K562 (cell line): ENCODE data around the gene GAMT. TPM values are rescaled to one million over a fixed set of nuclear protein-coding genes. Genes with fewer than 3 reads are reported as not detected.
A peak's percentile ranks its signal among the peaks of the same experiment; 100 is the strongest.

Experiments
- ATAC-seq: fragments of 200-7000 bp; cut with Tn5 transposase; 3 replicates; pipeline ENCODE4 v1.9.1; 2020; ENCODE audit warnings: moderate library complexity
- BruUV-seq: library from RNA; stranded (reverse); fragments of 400-500 nt; replicated peaks from 2 replicates; lab custom pipeline; 2021; lab: Mats Ljungman, UMichigan
- CTCF ChIA-PET: fragments of 300-600 bp; formaldehyde crosslinking; extraction: SDS; loops from one replicate; lab custom pipeline; 2021; ENCODE audit warnings: low intra/inter-chr PET ratio; lab: Yijun Ruan, JAX
- POLR2A ChIA-PET: fragments of 300-600, 350-650 bp; sonication (Branson Sonifier 250); formaldehyde crosslinking; extraction: SDS; loops from one replicate; lab custom pipeline; 2021; ENCODE audit warnings: antibody characterized with exemption, inconsistent platforms; lab: Yijun Ruan, JAX
- DNase-seq, 4 experiments: peaks; one replicate each; pipeline versions ENCODE4 v3.0.0 to v3.0.0-alpha.2; 2011 to 2018; ENCODE audit warnings: low spot score in 3 of 4, mixed read lengths in 3 of 4; ENCODE audit errors: extremely low read depth in 1 of 4
- FAIRE-seq: peaks from 2 replicates; lab custom pipeline; 2011; peaks lifted over from hg19 to GRCh38; lab: Jason Lieb, UNC
- H2AFZ ChIP-seq: 2 replicates; pipeline ENCODE4 v1.6.0; 2011; ENCODE audit warnings: low read depth, low read length, control low read depth, inconsistent platforms
- H3K27ac ChIP-seq: fragments of 200-600 bp; 3 replicates; pipeline ENCODE4 v1.8.0; 2011; ENCODE audit warnings: low read depth, mild to moderate bottlenecking, control low read depth, inconsistent platforms, low read length, moderate library complexity, mixed read lengths; ENCODE audit errors: extremely low read depth
- H3K27me3 ChIP-seq, 2 experiments: fragments of 300-600 bp in 1 of 2; 2 replicates in 1 of 2; 3 replicates in 1 of 2; pipeline versions ENCODE4 v1.6.0 to v1.8.0; 2011; ENCODE audit warnings: inconsistent platforms in 2 of 2, low read length in 2 of 2, mild to moderate bottlenecking in 1 of 2, mixed read lengths in 1 of 2, moderate library complexity in 1 of 2; ENCODE audit not compliant: control insufficient read depth in 2 of 2, insufficient read depth in 2 of 2
- H3K36me3 ChIP-seq: fragments of 300-600 bp; 3 replicates; pipeline ENCODE4 v1.8.0; 2011; ENCODE audit warnings: mild to moderate bottlenecking, low read length, inconsistent platforms; ENCODE audit not compliant: control insufficient read depth, insufficient read depth
- H3K4me1 ChIP-seq, 2 experiments: fragments of 200-600 bp in 1 of 2; replicated peaks in 1 of 2; 2 replicates in 1 of 2; 3 replicates in 1 of 2; pipeline versions ENCODE4 v1.5.1 to v1.8.0; 2011; ENCODE audit warnings: inconsistent platforms in 2 of 2, low read length in 2 of 2, mild to moderate bottlenecking in 1 of 2, mixed read lengths in 1 of 2, moderate library complexity in 1 of 2; ENCODE audit not compliant: control insufficient read depth in 2 of 2, insufficient read depth in 2 of 2
- H3K4me2 ChIP-seq: 2 replicates; pipeline ENCODE4 v1.6.1; 2011; ENCODE audit warnings: low read length, control low read depth, inconsistent platforms, mixed read lengths; ENCODE audit not compliant: insufficient read depth
- H3K4me3 ChIP-seq: fragments of 200-600 bp; sonication (generic), shearing (Covaris generic); 2 replicates; pipeline ENCODE4 v1.5.1; 2016; ENCODE audit warnings: control low read depth, inconsistent platforms
- H3K79me2 ChIP-seq: fragments of 200-600 bp; 3 replicates; pipeline ENCODE4 v1.8.0; 2011; ENCODE audit warnings: low read length, inconsistent platforms; ENCODE audit not compliant: control insufficient read depth, insufficient read depth
- H3K9ac ChIP-seq, 2 experiments: 2 replicates each; pipeline versions ENCODE4 v1.6.0 to v1.6.1; 2011; ENCODE audit warnings: low read depth in 2 of 2, low read length in 2 of 2, control low read depth in 1 of 2, inconsistent platforms in 1 of 2, mild to moderate bottlenecking in 1 of 2, mixed read lengths in 1 of 2; ENCODE audit not compliant: insufficient read depth in 1 of 2
- H3K9me1 ChIP-seq: one replicate; pipeline ENCODE4 v1.6.0; 2011; ENCODE audit warnings: inconsistent platforms, mild to moderate bottlenecking, low read length, moderate library complexity; ENCODE audit not compliant: control insufficient read depth, insufficient read depth
- H3K9me3 ChIP-seq: replicated peaks from 2 replicates; pipeline ENCODE4 v1.5.1; 2011; ENCODE audit warnings: low read depth, low read length, inconsistent platforms; ENCODE audit not compliant: control insufficient read depth, insufficient read depth
- H4K20me1 ChIP-seq: replicated peaks from 2 replicates; pipeline ENCODE4 v1.6.1; 2011; ENCODE audit warnings: low read length, inconsistent platforms, mixed read lengths; ENCODE audit not compliant: control insufficient read depth, insufficient read depth
- CBX5 ChIP-seq: IDR thresholded peaks from 2 replicates; pipeline ENCODE4 v1.6.1; 2014; ENCODE audit warnings: low read depth, borderline replicate concordance
- FOXK1 ChIP-seq: sonication (generic); formaldehyde crosslinking; IDR thresholded peaks from 2 replicates; pipeline ENCODE4 v1.8.0; 2022; ENCODE audit warnings: missing genetic modification reagents, mild to moderate bottlenecking, borderline replicate concordance
- HIVEP1 ChIP-seq: fragments of 250-450 bp; sonication (Bioruptor Pico); IDR thresholded peaks from 2 replicates; pipeline ENCODE4 v1.4.0; 2020; ENCODE audit warnings: mild to moderate bottlenecking
- KAT8 ChIP-seq: fragments of 450-650 bp; IDR thresholded peaks from 2 replicates; pipeline ENCODE4 v1.6.1; 2016; ENCODE audit warnings: low read depth, mild to moderate bottlenecking
- L3MBTL2 ChIP-seq: fragments of 450-650 bp; IDR thresholded peaks from 2 replicates; pipeline ENCODE4 v1.6.1; 2016; ENCODE audit warnings: mild to moderate bottlenecking, moderate library complexity
- MLLT1 ChIP-seq, 2 experiments: fragments of 450-650 bp; IDR thresholded peaks; 2 replicates each; pipeline ENCODE4 v1.6.1; 2016
- WGBS: fragments of 100-300 bp; shearing (Covaris generic); methylation state at CpG from one replicate; pipeline ENCODE4 v1.1.6; 2016; ENCODE audit warnings: low coverage, mixed read lengths; ENCODE audit not compliant: insufficient coverage; ENCODE audit errors: missing lambda C conversion rate; 5-methylcytosine and 5-hydroxymethylcytosine counted together
- in situ Hi-C: fragments of 300-500 bp; cut with MboI; formaldehyde crosslinking; loops from 4 replicates; pipeline ENCODE4 v1.15.0; 2018; ENCODE audit warnings: inconsistent platforms, mixed read lengths
- intact Hi-C: fragments of 100-400 bp; cut with micrococcal nuclease; formaldehyde crosslinking; loops from 2 replicates; pipeline ENCODE4 v1.14.2; 2022
- polyA plus RNA-seq, 8 experiments: library from polyadenylated mRNA; depleted of rRNA in 4 of 8; stranded (reverse) in 5 of 8; unstranded in 3 of 8; fragments of >200 nt; fragmentation: Nextera tagmentation in 2 of 8; fragmentation: Illumina TruSeq in 1 of 8; extraction: Ambion mirVana in 2 of 8; extraction: Trizol in 1 of 8; gene quantifications; 2 replicates each; pipeline versions ENCODE4 v1.2.1 to v1.2.3, GENCODE V29; 2011 to 2014; ENCODE audit warnings: inconsistent platforms in 1 of 8, missing spikeins in 1 of 8
- total RNA-seq, 7 experiments: library from RNA; depleted of rRNA in 6 of 7; stranded (reverse); fragments of >200 nt in 6 of 7; fragmentation: Illumina TruSeq in 2 of 7; extraction: Trizol in 2 of 7; gene quantifications; 2 replicates each; pipeline versions ENCODE4 v1.2.1 to v1.2.3, GENCODE V29; 2011 to 2021; ENCODE audit warnings: low replicate concordance in 1 of 7
- TF ChIP-seq, protein P1 (sequence below): fragments of 450-650 bp; formaldehyde crosslinking; IDR thresholded peaks from 2 replicates; pipeline ENCODE4 v1.4.0; 2020; ENCODE audit warnings: mild to moderate bottlenecking, moderate library complexity
- TF ChIP-seq, protein P2 (sequence below), 2 experiments: fragments of 450-650 bp; formaldehyde crosslinking in 1 of 2; IDR thresholded peaks; 2 replicates each; pipeline versions ENCODE4 v1.4.0 to v1.6.1; 2014 to 2020; ENCODE audit warnings: mild to moderate bottlenecking in 2 of 2, borderline replicate concordance in 1 of 2, low read depth in 1 of 2
- TF ChIP-seq, protein P3 (sequence below): fragments of 250-450 bp; sonication (Bioruptor Pico); IDR thresholded peaks from 2 replicates; pipeline ENCODE4 v1.5.1; 2021; ENCODE audit warnings: mild to moderate bottlenecking

Gene GAMT
- total and polyA plus RNA-seq, 9 of the 15 experiments (the other 6 are each of a cell fraction or from before 2014, with no cell fraction given): 1.3 to 35.3 (median 27.2) TPM

- ATAC-seq (no peak), DNase-seq (no peak), FAIRE-seq (no peak)
- BruUV-seq: no TSS peak
- peaks cover 10 to 39% of the 10 kb centered on the region in 2 experiments for H3K4me1 ChIP-seq
- WGBS: 92% methylated on average over 26 of the region's 30 CpGs
- no peaks in the 10 kb centered on the region for H3K9me3 ChIP-seq
- H3K27ac ChIP-seq: no peak overlapping the region
- peaks cover 9% of the 10 kb centered on the region; the same call in 1 of the 2 replicates for H4K20me1 ChIP-seq
- H3K9ac ChIP-seq: peak overlapping the region in 1 of 2 experiments; percentile 63; a peak in 2 of 4 replicates
- intact Hi-C loops (no loop called here), in situ Hi-C loops (no loop called here)
- ChIA-PET CTCF (no interaction called here), POLR2A (no interaction called here)
- no peaks in the 10 kb centered on the region for H3K9me1 ChIP-seq
- no peak overlapping the region for H3K4me3 ChIP-seq
- no peak overlapping the region for H2AFZ ChIP-seq
- peaks cover 15% of the 10 kb centered on the region for H3K79me2 ChIP-seq
- H3K36me3 ChIP-seq: peaks cover 90% of the 10 kb centered on the region
- no peak overlapping the region for H3K4me2 ChIP-seq
- H3K27me3 ChIP-seq: no peaks in the 10 kb centered on the region
- TF ChIP-seq, protein P1, sequence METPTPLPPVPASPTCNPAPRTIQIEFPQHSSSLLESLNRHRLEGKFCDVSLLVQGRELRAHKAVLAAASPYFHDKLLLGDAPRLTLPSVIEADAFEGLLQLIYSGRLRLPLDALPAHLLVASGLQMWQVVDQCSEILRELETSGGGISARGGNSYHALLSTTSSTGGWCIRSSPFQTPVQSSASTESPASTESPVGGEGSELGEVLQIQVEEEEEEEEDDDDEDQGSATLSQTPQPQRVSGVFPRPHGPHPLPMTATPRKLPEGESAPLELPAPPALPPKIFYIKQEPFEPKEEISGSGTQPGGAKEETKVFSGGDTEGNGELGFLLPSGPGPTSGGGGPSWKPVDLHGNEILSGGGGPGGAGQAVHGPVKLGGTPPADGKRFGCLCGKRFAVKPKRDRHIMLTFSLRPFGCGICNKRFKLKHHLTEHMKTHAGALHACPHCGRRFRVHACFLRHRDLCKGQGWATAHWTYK (CRISPR knock-in tag): no peak
- no peak for TF ChIP-seq HIVEP1 (CRISPR knock-in tag)
- no peak for TF ChIP-seq KAT8
- no peak for TF ChIP-seq CBX5
- TF ChIP-seq, protein P2, sequence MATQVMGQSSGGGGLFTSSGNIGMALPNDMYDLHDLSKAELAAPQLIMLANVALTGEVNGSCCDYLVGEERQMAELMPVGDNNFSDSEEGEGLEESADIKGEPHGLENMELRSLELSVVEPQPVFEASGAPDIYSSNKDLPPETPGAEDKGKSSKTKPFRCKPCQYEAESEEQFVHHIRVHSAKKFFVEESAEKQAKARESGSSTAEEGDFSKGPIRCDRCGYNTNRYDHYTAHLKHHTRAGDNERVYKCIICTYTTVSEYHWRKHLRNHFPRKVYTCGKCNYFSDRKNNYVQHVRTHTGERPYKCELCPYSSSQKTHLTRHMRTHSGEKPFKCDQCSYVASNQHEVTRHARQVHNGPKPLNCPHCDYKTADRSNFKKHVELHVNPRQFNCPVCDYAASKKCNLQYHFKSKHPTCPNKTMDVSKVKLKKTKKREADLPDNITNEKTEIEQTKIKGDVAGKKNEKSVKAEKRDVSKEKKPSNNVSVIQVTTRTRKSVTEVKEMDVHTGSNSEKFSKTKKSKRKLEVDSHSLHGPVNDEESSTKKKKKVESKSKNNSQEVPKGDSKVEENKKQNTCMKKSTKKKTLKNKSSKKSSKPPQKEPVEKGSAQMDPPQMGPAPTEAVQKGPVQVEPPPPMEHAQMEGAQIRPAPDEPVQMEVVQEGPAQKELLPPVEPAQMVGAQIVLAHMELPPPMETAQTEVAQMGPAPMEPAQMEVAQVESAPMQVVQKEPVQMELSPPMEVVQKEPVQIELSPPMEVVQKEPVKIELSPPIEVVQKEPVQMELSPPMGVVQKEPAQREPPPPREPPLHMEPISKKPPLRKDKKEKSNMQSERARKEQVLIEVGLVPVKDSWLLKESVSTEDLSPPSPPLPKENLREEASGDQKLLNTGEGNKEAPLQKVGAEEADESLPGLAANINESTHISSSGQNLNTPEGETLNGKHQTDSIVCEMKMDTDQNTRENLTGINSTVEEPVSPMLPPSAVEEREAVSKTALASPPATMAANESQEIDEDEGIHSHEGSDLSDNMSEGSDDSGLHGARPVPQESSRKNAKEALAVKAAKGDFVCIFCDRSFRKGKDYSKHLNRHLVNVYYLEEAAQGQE (IDR thresholded peaks at IDR 0.05; ENCODE audit: borderline replicate concordance): no peak
- TF ChIP-seq, protein P2 (CRISPR knock-in tag; IDR thresholded peaks at IDR 0.05; ENCODE audit: low read depth): no peak
- TF ChIP-seq, protein P3, sequence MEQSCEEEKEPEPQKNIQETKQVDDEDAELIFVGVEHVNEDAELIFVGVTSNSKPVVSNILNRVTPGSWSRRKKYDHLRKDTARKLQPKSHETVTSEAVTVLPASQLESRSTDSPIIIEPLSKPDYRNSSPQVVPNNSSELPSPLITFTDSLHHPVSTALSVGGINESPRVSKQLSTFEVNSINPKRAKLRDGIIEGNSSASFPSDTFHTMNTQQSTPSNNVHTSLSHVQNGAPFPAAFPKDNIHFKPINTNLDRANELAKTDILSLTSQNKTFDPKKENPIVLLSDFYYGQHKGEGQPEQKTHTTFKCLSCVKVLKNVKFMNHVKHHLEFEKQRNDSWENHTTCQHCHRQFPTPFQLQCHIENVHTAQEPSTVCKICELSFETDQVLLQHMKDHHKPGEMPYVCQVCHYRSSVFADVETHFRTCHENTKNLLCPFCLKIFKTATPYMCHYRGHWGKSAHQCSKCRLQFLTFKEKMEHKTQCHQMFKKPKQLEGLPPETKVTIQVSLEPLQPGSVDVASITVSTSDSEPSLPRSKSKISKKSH: no peak
- no peak for TF ChIP-seq FOXK1
- TF ChIP-seq MLLT1 (IDR thresholded peaks at IDR 0.05): no peak
- TF ChIP-seq L3MBTL2: no peak
These were observed 41.1 kb downstream of the GAMT start for GRCh38 chr19:1360126-1360817.
